IPS-18c (cell line): Measurements from ENCODE around the gene NANOS3.

ENCODE experiments used
- H3K4me3 ChIP-seq: 2 replicates; pipeline ENCODE4 v1.7.0; 2013; ENCODE audit warnings: low read depth, mild to moderate bottlenecking, low read length, moderate library complexity; ENCODE audit not compliant: insufficient read depth
- H3K9me3 ChIP-seq: one replicate; pipeline ENCODE4 v1.6.1; 2013; ENCODE audit warnings: mild to moderate bottlenecking, low read length, moderate library complexity; ENCODE audit not compliant: control insufficient read depth, insufficient read depth

The NANOS3 gene

DNA sequence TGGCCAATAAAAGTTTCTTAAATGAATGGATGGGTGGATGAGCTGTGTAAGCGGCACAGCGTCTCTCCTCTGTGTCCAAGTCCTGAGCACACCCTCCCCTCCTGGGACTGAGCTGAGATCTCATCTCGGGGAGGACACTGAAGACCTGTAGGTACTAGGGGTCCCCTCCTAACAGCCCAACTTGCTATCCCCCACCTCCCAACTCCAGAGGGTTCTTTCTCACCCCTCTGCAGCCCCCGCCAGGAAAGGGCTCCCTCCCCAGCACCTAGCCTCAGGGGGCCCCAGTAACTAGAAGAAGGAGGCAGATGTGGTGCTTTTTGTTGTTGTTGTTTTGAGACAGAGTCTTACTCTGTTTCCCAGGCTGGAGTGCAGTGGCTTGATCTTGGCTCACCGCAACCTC is 1.1 kb upstream of the NANOS3 start:
- H3K4me3 ChIP-seq = no peak overlapping the region
- no peaks in the 10 kb centered on the region for H3K9me3 ChIP-seq

GRCh38 chr19:13877303-13877702 is 369 bp downstream of the NANOS3 start:
- Histone ChIP-seq H3K4me3 (no peak overlapping the region), H3K9me3 (no peaks in the 10 kb centered on the region)

- Histone ChIP-seq H3K4me3 (peak overlapping the region; percentile 40; the same call in 1 of the 2 replicates), H3K9me3 (no peaks in the 10 kb centered on the region)
These were observed 3.4 kb downstream of the NANOS3 start for GRCh38 chr19:13880059-13881043.

GRCh38 chr19:13881251-13881691 is 4.3 kb downstream of the NANOS3 start:
- H3K9me3 ChIP-seq = no peaks in the 10 kb centered on the region
- H3K4me3 ChIP-seq = peak overlapping the region; percentile 40; the same call in 1 of the 2 replicates

DNA sequence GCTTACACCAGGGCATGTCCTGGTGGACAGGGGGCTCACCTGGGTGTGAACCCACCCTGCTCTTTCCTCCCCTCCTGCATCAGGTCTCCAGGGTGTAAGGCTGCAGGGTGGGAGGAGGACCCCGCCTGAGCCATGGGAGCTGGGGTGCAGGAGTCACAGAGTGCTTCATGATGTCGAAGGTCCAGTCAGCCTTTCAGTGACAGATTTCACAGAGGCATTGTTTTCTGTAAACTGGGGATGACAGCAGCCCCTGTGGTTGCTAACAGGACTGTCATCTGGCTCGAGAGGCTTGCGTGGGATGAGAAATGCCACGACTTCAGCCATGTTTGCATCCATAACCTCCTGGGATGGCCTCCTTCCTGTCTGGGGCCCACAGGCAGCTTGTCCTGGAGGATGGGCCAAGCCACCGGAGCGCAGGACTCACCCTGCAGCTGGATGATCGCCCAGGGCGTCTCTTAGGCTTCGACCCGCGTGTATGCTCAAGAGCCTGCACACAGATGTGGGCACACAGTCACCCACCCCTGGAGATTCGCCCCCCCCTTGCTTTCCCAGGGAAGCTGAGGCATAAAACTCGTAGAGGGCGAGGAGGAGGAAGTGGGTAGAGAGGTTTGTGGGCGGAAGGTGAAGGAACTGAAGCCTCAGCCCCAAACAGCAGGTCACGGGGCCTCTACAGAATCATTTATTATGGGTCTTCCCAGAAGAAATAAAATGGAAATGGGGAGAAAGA is 4.9 kb downstream of the NANOS3 start:
- Histone ChIP-seq H3K9me3 (no peaks in the 10 kb centered on the region), H3K4me3 (no peak overlapping the region; the same call in 1 of the 2 replicates)

GRCh38 chr19:13882419-13882795 is 5.5 kb downstream of the NANOS3 start:
- no peak overlapping the region; the same call in 1 of the 2 replicates for H3K4me3 ChIP-seq

GRCh38 chr19:13882836-13883235 is 5.9 kb downstream of the NANOS3 start:
- Histone ChIP-seq H3K4me3 (no peak overlapping the region), H3K9me3 (no peaks in the 10 kb centered on the region)

More at GRCh38 chr19:13882419-13882795, 5.5 kb downstream of the NANOS3 start:
- no peaks in the 10 kb centered on the region for H3K9me3 ChIP-seq

DNA sequence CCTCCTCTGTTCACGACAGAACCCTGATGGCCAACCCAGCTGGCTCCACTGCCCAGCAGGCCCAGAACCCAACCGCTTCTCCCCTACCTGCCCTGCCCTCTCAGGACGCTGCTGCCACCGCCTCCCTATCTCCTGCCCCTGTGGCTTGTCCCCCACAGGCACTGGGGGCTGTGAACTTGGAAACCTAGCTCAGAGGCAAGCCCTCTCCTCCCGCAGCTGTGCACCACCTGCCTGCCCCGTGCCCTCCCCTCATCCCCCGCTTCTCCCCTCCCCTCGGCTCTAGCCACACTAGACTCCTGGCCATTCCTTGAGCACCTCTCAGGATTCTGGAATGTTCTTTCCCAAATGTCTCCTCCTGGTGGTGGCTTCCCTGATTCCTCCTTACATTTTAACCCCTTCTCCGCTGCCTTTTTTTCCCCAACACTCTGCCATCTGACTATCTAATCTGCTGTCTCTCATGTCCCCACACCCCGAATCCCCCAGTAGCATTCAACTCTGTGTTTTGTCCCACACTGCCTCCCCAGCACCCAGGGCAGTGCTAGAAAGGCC is 6.7 kb downstream of the NANOS3 start:
- Histone ChIP-seq H3K9me3 (no peaks in the 10 kb centered on the region), H3K4me3 (no peak overlapping the region)

DNA sequence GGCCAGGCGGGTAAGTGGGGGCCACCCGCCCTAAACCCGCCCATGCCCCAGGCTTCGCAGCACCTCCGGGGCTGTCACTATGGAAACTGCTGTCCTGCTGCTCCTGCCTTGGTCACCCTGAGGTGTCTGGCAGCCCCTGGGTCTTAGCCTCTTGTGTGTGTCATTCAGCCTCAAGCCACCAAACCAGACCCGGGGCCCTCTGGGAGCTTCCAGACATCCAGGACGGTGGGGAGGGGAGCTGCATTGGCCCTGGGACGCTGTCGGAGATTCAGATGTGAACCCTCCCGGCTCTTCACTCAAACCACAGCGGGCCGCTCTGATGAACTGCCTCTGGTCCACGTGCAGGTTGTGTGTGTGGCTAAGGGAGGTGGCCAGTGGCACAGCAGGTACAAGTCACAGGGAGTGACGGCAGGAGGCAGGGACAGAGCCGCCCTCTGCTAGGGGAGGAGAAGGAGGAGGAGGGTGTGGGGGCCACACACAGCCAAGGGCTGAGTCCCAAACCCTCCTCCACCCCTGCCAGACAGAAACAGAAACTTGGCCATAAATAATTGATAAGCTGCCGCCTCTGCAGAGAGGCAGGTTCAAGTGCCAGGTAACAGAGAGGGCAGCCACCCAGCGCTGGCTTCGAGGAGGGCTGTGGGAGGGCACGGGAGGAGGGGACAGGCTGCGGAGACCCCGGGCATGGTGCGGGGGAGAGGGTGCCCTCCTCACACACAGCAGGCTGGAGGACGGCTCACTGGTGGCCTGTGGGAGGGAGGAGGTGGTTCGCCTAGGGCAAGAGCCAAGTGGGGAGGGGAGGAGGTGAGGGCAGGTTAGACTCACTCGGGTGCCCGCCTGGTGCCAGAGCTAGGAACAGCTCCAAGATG is 8.0 kb downstream of the NANOS3 start:
- Histone ChIP-seq H3K9me3 (no peaks in the 10 kb centered on the region), H3K4me3 (no peak overlapping the region)

DNA sequence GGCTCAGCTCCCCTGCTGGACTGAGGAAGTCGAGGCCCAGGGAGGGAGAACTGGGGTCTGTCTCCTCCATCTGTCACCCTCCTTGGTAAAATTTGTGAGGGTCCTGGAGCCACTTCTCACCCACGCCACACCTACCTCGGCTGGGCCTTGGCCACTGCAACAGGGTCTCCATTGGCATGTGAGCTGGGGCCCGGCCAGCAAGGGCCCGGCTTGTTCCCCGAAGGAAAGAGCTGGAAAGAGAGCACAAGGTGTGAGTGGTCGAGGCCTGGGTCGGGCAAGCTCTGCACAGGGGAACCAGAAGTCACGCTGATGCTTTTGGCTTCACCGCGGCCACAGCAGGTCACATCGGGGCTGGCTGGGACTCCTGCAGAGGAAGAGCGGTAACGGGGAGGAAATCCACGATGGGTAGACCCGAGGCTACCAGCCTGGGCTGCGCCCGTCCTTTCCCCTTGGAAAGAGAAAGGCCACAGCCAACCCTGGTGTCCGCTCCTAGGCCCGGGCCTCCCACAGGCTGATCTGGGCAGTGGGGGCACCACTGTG is 9.0 kb downstream of the NANOS3 start:
- Histone ChIP-seq H3K4me3 (no peak overlapping the region), H3K9me3 (no peaks in the 10 kb centered on the region)

- H3K4me3 ChIP-seq = no peak overlapping the region
These were observed 10.1 kb downstream of the NANOS3 start for GRCh38 chr19:13887018-13887436.

GRCh38 chr19:13887517-13887916 is 10.6 kb downstream of the NANOS3 start:
- H3K9me3 ChIP-seq = no peaks in the 10 kb centered on the region
- no peak overlapping the region for H3K4me3 ChIP-seq

More at GRCh38 chr19:13887018-13887436, 10.1 kb downstream of the NANOS3 start:
- H3K9me3 ChIP-seq = no peaks in the 10 kb centered on the region

DNA sequence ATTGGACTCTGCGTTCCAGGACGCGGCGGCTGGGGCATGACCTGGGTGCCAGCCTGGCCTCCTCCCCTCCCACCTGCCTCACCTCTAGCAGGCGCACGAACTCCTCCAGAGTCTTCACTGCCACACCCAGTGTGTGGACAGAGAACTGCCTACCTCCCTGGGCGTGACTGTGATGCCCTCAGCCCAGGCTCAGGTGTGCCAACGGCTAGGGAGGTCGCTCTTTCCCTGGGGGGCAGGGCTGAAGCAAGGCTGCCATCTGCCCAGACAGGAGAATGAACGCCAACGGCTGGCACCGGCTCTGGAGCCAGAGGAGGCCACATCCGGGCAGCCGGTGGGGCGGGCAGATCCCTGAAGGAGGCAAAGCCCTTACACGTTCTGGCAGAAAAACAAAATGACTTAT is 11.3 kb downstream of the NANOS3 start:
- no peaks in the 10 kb centered on the region for H3K9me3 ChIP-seq
- no peak overlapping the region for H3K4me3 ChIP-seq

DNA sequence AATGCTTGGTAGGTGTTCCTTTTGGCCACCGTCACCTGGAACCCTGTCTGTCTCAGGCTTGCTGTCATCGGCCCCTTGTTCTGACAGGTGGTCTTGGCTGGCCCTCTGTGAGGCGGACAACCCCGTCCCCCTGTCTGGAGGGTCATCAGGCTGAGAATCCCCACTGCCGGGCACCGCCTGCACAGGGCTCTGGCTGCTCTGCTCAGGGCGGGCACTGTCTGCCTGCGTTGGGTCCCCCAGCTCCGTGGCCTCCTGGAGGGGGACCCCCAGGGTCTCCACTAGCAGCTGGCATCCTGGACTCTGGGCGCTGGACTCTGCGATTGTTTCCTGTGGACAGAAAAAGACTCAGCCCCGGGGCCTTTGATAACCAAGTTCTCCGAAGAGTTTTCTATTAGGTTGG is 13.2 kb downstream of the NANOS3 start:
- Histone ChIP-seq H3K4me3 (no peak overlapping the region), H3K9me3 (no peaks in the 10 kb centered on the region)

DNA sequence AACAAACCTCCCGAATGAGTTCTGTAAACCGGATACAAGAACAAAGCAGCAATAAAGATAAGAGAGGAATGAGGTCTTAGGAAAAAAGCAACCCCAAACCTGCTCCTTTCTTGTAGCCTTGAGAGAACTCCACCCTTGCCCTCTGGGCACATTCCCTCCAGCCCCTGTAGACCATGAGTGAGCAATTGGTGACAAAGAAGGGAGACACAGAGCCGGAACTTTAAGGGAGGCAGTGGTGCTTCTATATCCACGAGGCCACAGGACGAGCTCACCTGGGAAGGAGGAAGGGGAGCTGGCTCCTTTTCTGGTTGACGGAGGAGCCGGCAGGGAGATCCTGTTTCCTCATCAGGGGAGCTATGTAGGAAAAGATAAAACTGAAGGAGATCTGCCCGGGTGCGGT is 15.9 kb downstream of the NANOS3 start:
- Histone ChIP-seq H3K9me3 (no peaks in the 10 kb centered on the region), H3K4me3 (no peak overlapping the region)

GRCh38 chr19:13894552-13894951 is 17.6 kb downstream of the NANOS3 start:
- H3K4me3 ChIP-seq = no peak overlapping the region
- no peaks in the 10 kb centered on the region for H3K9me3 ChIP-seq
